ENCODE data around the gene RPGR. TPM values are rescaled to one million over a fixed set of nuclear protein-coding genes. Genes with fewer than 3 reads are reported as not detected.
A peak's percentile ranks its signal among the peaks of the same experiment; 100 is the strongest.

RPGR gene
- total RNA-seq, 1 donor from 2014 or later = 32.3 TPM

DNA sequence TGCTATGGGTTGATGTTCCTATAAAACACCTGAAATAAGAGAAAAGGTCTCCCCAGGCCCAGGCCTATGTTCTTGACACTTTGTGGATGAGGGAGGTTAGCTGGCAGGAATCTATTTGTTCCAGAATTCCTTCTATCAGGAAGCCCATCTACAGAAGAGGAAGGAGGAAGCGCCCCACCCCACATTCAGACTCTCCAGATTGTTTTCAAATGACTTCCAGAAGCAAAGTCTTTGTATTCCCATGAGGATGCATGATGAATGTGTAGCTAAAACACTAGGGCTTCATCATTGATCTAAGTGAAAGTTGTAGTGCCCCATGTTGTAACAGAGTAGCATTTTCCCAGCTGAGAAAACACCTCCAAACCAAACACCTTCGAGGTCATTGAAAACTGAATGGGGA lies 41.5 kb upstream of the RPGR start:
- Mint-ChIP-seq H3K27me3 (no peaks in the 10 kb centered on the region), H3K27ac (no peak overlapping the region), H3K4me3 (ENCODE audit: low read depth) (no peak overlapping the region), H3K9me3 (ENCODE audit: low read depth) (peaks cover 22% of the 10 kb centered on the region), H3K36me3 (ENCODE audit: insufficient read depth) (no peaks in the 10 kb centered on the region), H3K4me1 (ENCODE audit: low read depth) (peaks cover 5% of the 10 kb centered on the region)
- no peak for DNase-seq (ENCODE audit: low spot score, unreplicated experiment)
- TF ChIP-seq, protein P1, sequence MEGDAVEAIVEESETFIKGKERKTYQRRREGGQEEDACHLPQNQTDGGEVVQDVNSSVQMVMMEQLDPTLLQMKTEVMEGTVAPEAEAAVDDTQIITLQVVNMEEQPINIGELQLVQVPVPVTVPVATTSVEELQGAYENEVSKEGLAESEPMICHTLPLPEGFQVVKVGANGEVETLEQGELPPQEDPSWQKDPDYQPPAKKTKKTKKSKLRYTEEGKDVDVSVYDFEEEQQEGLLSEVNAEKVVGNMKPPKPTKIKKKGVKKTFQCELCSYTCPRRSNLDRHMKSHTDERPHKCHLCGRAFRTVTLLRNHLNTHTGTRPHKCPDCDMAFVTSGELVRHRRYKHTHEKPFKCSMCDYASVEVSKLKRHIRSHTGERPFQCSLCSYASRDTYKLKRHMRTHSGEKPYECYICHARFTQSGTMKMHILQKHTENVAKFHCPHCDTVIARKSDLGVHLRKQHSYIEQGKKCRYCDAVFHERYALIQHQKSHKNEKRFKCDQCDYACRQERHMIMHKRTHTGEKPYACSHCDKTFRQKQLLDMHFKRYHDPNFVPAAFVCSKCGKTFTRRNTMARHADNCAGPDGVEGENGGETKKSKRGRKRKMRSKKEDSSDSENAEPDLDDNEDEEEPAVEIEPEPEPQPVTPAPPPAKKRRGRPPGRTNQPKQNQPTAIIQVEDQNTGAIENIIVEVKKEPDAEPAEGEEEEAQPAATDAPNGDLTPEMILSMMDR (IDR thresholded peaks at IDR 0.05; ENCODE audit: unreplicated experiment) = no peak

DNA sequence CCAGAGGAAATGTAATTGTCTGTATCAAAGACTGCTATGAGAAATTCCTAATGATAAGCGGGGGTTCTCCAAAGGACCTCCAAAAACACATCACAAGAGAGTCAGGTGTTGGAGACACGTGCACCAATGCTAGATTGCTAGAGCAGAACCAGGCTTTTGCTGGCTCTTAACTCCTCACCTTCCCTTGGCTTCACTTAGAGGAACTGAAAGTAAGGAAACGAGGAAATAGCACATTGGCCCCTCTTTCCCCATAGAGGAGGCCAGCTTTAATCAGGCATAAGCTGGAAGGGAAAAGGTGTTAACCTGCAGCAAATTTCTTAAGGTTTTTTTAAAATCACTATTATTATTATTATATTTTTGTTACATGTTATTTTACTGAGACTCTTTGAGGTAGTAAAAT lies 38.6 kb upstream of the RPGR start:
- Mint-ChIP-seq H3K27me3 (no peaks in the 10 kb centered on the region), H3K36me3 (ENCODE audit: insufficient read depth) (no peaks in the 10 kb centered on the region), H3K9me3 (ENCODE audit: low read depth) (peaks cover 20% of the 10 kb centered on the region)

DNA sequence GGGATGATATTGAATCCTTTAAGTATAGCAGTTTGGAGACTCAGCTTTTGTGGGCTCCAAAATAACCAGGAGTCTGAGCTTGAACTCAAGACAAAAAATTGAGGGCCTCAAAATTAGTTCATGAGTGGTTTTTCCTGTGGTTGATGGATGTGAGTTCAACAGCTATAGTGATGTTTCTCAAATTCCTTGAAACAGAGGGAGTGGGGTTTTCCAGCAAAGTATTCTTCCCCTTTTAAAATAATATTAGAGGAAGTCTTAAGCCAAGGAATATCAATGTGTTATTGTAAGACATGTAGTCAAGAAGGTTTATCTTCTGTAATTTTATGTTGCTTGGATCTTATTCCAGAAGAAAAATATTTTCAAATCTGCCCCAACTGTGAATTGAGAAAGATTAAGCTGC lies 35.7 kb upstream of the RPGR start:
- TF ChIP-seq, protein P1 (IDR thresholded peaks at IDR 0.05; ENCODE audit: unreplicated experiment) = no peak
- no peaks in the 10 kb centered on the region for H3K36me3 Mint-ChIP-seq (ENCODE audit: insufficient read depth)
- peaks cover 12% of the 10 kb centered on the region for H3K9me3 Mint-ChIP-seq (ENCODE audit: low read depth)
- no peak overlapping the region for H3K4me3 Mint-ChIP-seq (ENCODE audit: low read depth)
- H3K4me1 Mint-ChIP-seq (ENCODE audit: low read depth) = peaks cover 4% of the 10 kb centered on the region
- DNase-seq (ENCODE audit: low spot score, unreplicated experiment) = no peak
- H3K27me3 Mint-ChIP-seq = no peaks in the 10 kb centered on the region
- H3K27ac Mint-ChIP-seq = no peak overlapping the region

More for the DNA sequence above, 38.6 kb upstream of the RPGR start:
- H3K4me3 Mint-ChIP-seq (ENCODE audit: low read depth) = no peak overlapping the region
- DNase-seq (ENCODE audit: low spot score, unreplicated experiment) = no peak
- peaks cover 2% of the 10 kb centered on the region for H3K4me1 Mint-ChIP-seq (ENCODE audit: low read depth)
- TF ChIP-seq, protein P1 (IDR thresholded peaks at IDR 0.05; ENCODE audit: unreplicated experiment) = no peak
- no peak overlapping the region for H3K27ac Mint-ChIP-seq

DNA sequence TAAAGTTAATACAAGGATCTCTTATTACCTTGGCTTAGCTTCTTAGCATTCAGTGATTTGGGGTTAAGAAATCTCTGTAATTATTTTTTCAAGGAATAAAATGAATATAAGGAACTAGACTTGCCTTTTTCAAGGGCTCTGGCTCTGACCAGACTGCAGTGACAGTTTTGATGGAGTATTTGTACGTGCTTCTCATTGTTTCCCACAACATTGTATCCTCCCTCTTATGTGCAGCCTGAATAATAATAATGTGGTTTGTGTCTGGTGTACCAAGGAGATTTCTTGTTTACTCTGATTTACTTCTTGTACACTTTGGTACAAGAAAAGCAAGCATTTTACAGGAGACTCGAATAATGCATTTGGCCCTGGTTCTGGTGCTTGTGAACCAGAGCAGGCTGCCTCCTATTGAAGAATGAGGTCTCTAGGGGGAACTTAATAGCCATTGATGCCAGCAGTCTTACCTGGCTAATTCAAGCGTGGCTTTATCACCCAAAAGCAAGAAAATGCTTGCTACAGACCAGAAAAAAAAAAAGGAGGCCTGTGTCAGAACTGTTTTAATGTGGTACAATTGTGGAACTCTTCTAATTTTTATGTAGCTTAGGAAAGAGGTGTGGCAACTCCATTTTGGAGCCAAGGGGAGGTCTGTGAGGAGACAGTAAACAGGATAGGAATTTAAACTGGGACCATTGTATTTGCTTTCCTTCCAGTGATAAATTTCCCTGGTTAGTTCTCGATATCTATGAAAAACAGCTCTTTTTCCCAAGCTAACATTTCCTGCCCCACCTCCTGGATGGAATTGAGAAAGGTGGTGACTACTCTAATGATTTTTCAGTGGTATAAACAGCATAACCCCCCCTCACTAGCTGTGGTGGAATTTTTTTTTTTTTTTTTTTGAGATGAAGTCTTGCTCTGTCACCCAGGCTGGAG lies 30.7 kb upstream of the RPGR start:
- Mint-ChIP-seq H3K36me3 (ENCODE audit: insufficient read depth) (no peaks in the 10 kb centered on the region), H3K4me3 (ENCODE audit: low read depth) (no peak overlapping the region), H3K4me1 (ENCODE audit: low read depth) (peaks cover 13% of the 10 kb centered on the region), H3K27me3 (no peaks in the 10 kb centered on the region), H3K9me3 (ENCODE audit: low read depth) (peaks cover 11% of the 10 kb centered on the region), H3K27ac (peak overlapping the region; percentile 50)
- DNase-seq (ENCODE audit: low spot score, unreplicated experiment) = no peak
- TF ChIP-seq, protein P1 (IDR thresholded peaks at IDR 0.05; ENCODE audit: unreplicated experiment) = no peak

DNA sequence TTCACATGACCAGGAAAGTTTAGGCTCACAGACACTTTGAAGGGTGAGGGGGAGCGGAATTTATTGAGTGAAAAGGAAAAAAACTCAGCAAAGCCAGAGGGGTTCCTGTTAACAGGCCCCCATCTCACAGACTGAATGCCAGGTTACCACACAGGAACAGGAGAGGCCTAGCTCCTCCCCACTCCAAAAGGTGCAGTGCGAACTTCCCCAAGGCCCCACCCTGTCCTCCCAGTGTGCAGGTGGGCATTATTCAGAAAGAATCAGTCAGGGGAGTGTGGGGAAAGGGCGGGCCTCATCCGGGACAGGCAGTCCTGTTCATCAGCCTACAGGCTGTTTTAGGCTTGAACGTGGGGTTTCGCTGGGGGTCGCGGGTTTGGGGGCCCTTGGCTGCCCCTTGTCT lies 29.1 kb upstream of the RPGR start:
- no peak for DNase-seq (ENCODE audit: low spot score, unreplicated experiment)
- no peak overlapping the region for H3K27ac Mint-ChIP-seq
- no peaks in the 10 kb centered on the region for H3K36me3 Mint-ChIP-seq (ENCODE audit: insufficient read depth)
- no peaks in the 10 kb centered on the region for H3K27me3 Mint-ChIP-seq
- H3K9me3 Mint-ChIP-seq (ENCODE audit: low read depth) = peaks cover 6% of the 10 kb centered on the region
- TF ChIP-seq, protein P1 (IDR thresholded peaks at IDR 0.05; ENCODE audit: unreplicated experiment) = no peak
- no peak overlapping the region for H3K4me3 Mint-ChIP-seq (ENCODE audit: low read depth)
- H3K4me1 Mint-ChIP-seq (ENCODE audit: low read depth) = peaks cover 17% of the 10 kb centered on the region
